GM10847 (cell line): Measurements from ENCODE around the gene CHIA.

ENCODE experiments used
- POLR2A ChIP-seq: IDR thresholded peaks from 2 replicates; pipeline ENCODE4 v1.6.1; 2011; ENCODE audit not compliant: insufficient read length; ENCODE audit errors: extremely low read depth

Gene CHIA

DNA sequence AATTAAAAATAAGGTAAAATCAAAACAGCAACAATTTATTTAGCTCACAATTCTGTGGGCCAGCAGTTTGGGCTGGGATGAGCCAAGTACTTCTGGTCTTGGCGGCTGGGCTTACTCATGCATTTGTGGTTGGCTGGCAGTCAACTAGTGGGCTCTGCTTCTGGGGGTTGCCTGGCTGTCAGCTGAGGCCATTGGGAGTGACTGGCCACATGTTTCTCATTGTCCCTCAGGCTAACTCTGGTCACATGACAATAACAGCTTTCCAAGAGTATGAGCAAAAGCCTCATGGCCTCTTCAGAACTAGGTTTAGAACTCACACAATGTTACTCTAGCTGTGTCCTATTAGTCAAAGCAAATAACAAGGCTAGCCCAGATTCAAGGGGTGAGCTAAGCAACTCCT is 15.6 kb upstream of the CHIA start:
- no peak for TF ChIP-seq POLR2A

- no peak for TF ChIP-seq POLR2A
Observed at GRCh38 chr1:111275780-111276433, 14.7 kb upstream of the CHIA start.

DNA sequence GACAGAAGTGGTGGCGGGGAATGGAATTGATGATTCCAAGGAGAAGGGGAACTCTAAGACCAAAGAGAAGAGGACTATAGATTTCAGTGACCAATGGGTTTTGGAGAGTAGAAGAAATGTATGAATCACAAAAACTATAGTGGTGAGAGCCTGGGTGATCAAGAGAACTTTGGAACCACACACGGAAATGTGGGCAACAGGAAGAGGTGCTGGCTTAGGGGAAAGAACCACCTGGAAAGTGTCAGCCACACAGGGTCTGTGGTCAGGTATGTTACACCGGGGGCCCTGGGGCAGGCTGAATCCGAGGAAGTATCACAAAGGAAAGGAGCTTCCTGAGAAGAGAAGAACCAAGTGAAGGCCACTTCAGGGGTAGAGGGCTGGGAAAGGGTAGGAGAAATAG is 11.5 kb upstream of the CHIA start:
- no peak for TF ChIP-seq POLR2A

- no peak for TF ChIP-seq POLR2A
Observed at GRCh38 chr1:111280267-111280666, 10.4 kb upstream of the CHIA start.

DNA sequence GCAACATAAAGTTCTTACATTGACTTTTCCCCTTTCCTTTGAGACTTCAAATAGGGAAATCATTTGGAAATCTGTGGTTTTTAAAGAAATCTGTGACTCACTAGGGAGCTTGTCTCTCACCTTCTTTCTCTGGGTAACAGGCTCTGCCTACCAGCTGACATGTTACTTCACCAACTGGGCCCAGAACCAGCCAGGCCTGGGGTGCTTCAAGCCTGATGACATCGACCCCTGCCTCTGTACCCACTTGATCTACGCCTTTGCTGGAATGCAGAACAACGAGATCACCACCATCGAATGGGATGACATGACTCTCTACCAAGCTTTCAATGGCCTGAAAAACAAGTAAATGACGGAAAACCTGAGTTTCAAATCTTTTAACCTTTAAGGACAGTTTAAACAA is 9.2 kb upstream of the CHIA start:
- no peak for TF ChIP-seq POLR2A

GRCh38 chr1:111283838-111284237 is 6.8 kb upstream of the CHIA start:
- no peak for TF ChIP-seq POLR2A

DNA sequence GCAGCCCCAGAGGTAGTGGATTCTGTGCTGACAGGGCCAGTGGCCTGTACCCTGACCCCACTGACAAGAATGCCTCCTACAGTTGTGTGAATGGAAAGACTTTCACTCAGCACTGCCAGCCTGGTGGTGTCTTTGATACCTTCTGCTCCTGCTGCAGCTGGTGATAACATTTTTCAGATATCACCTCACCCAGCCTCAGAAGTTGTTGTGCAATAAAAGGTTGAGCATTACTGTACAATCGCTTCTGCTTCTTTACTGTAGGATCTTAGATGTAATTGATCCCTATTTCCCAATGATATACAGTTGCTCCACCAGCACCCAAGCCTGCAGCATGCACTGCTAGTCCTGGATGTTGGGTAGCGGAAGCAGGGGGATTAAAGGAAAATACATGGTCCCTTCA is 4.8 kb upstream of the CHIA start:
- no peak for TF ChIP-seq POLR2A

- TF ChIP-seq POLR2A = no peak
Observed at GRCh38 chr1:111286912-111287311, 3.7 kb upstream of the CHIA start.

DNA sequence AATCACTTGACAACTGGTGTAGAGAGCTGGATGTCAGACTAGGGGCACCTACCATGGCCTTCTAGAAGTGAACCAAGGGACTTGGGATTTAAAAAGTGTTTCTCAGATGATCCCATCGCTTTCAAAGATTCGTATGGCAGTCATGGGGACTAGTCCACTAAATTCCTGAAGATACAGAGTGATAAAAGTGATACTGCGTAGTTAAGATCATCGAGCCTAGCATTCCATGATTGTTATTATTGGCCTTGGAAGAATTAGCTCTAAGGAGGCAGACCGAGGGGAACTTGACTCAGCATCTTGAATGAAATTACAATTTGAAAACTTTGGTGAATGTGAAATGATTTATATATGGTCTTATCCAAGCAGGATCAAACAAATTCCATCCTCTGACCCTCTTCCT is 1.3 kb upstream of the CHIA start:
- TF ChIP-seq POLR2A = no peak

GRCh38 chr1:111290104-111290503 is 547 bp upstream of the CHIA start:
- no peak for TF ChIP-seq POLR2A

GRCh38 chr1:111294390-111294789 is 3.7 kb downstream of the CHIA start:
- no peak for TF ChIP-seq POLR2A

DNA sequence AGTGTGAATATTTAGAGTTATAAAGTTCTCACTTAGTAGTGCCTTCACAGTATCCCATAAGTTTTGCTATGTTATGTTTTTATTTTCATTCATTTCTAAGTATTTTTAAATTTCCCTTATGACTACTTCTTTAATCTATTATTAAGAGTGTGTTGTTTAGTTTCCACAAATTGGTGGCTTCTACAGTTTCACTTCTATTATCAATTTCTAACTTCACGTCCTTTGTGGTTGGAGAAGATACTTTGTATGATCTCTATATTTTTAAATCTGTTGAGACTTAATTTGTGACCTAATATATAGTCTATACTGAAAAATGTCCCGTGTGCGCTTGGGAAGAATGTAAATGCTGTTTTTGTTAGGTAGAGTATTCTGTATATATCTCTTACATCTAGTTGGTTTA is 11.7 kb downstream of the CHIA start:
- TF ChIP-seq POLR2A = no peak

- no peak for TF ChIP-seq POLR2A
Observed at GRCh38 chr1:111309690-111310089, 19.0 kb downstream of the CHIA start.

GRCh38 chr1:111318523-111318922 is 27.9 kb downstream of the CHIA start:
- TF ChIP-seq POLR2A = no peak

DNA sequence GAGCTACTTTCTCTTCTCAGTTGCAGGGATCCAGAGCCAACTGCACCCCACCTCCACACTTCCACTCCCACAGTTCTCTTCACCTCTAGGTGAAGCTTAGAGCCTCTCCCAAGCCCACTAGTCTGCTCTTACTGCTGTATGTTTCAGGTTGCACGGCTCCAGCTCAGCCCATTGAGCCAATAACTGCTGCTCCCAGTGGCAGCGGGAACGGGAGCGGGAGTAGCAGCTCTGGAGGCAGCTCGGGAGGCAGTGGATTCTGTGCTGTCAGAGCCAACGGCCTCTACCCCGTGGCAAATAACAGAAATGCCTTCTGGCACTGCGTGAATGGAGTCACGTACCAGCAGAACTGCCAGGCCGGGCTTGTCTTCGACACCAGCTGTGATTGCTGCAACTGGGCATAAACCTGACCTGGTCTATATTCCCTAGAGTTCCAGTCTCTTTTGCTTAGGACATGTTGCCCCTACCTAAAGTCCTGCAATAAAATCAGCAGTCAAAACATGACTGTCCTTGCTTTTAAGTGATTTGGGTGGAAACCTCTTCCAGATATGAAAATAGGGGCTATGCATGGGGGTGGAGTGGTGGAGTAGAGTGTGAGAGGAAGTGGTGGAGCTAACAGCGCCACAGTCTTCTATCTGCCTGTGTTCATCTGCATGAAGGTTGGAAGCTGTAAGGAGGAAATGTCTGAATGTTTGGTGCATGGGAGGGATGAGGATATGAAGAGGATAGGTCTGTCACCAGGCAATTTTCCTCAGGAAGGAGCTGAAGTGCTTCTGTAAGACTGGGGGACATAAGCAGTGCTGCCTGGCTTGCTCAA is 29.6 kb downstream of the CHIA start:
- no peak for TF ChIP-seq POLR2A

GRCh38 chr1:111323231-111323630 is 32.6 kb downstream of the CHIA start:
- TF ChIP-seq POLR2A = no peak

DNA sequence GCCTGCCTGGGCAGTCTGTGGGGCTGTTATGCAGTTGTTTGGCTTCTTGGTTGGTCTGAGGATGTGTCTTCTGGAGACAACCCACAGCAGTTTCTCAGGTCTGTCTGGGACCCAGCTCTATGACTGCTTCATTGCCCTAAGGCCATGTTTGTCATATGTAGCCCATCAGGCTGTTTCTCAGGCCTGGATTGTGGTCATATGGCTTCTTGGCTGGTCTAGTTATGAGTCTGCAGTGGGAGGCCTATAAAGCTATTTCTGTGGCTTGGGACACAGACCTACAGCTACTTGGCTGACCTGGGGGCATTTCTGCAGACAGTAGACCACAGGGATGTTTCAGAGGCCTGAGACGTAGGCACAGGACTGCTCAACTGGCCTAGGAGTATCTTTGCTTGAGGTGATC is 41.5 kb downstream of the CHIA start:
- TF ChIP-seq POLR2A = no peak
